Kidney epithelial cell (primary cell): ENCODE results near the gene CKAP5. TPM values are rescaled to one million over a fixed set of nuclear protein-coding genes. Genes with fewer than 3 reads are reported as not detected.
"Not testable (repeated sequence)": the region's sequence is repeated elsewhere in the genome, so short reads cannot be mapped to it uniquely, and the experiment has no call there.

ENCODE experiments used
- DNase-seq: peaks from one replicate; pipeline ENCODE4 v3.0.0-alpha.2; 2010; ENCODE audit warnings: low read depth
- H3K27me3 ChIP-seq: 2 replicates; pipeline ENCODE4 v1.6.0; 2011; ENCODE audit warnings: low read length; ENCODE audit not compliant: control insufficient read depth, insufficient read depth
- H3K36me3 ChIP-seq: 2 replicates; pipeline ENCODE4 v1.5.1; 2011; ENCODE audit warnings: low read length; ENCODE audit not compliant: control insufficient read depth, insufficient read depth
- H3K4me3 ChIP-seq: 2 replicates; pipeline ENCODE4 v1.5.1; 2011; ENCODE audit warnings: low read depth, mild to moderate bottlenecking, control low read depth, low read length
- total RNA-seq: library from RNA; depleted of rRNA; stranded (reverse); fragments of >200 nt; gene quantifications from 2 replicates; pipeline ENCODE4 v1.2.3, GENCODE V29; 2015
- TF ChIP-seq, protein P1 (sequence below): IDR thresholded peaks from 2 replicates; pipeline ENCODE4 v1.5.1; 2011; ENCODE audit warnings: mild to moderate bottlenecking, moderate library complexity, low read length, control low read depth, inconsistent platforms; ENCODE audit not compliant: insufficient read depth, poor library complexity, severe bottlenecking

CKAP5 gene
- total RNA-seq, 1 donor from 2014 or later = 44.6 TPM

DNA sequence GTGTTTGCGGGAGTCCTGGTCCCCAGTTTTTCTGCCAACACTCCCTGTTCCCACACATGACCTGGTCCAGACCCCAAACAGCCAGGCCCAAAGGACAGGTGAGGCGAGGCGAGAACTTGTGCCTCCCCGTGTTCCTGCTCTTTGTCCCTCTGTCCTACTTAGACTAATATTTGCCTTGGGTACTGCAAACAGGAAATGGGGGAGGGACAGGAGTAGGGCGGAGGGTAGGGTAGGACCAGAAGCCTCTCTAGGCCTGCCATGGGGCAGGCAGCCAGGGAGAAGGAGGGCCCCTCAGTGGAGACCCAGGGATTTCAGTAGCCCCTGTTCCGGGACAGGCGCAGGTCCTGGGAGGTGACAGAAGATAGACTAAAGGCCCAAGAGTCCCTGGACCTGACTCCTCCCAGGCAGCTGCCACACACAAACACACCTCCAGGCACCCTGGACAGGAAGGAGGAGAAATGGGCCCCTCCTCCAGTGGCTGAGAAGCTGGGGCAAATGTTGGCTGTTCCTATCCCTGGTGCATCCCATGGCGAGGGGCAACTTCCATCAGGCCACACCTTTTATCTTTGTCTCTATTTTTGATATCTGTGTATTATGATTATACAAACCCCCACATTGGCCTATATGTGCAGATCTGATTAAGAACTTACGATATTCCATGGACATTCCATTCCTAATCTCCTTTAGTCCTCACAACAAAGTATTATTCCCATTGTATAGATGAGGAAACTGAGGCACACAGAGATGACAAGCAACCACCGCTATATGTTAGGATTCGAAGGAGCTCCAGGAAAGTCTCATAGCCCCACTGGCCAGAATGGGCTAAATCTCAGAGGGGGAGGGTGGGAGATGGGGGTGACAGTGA lies 127.7 kb downstream of the CKAP5 start:
- Histone ChIP-seq H3K4me3 (no peak overlapping the region), H3K36me3 (no peaks in the 10 kb centered on the region), H3K27me3 (no peaks in the 10 kb centered on the region)
- no peak for DNase-seq
- TF ChIP-seq, protein P1, sequence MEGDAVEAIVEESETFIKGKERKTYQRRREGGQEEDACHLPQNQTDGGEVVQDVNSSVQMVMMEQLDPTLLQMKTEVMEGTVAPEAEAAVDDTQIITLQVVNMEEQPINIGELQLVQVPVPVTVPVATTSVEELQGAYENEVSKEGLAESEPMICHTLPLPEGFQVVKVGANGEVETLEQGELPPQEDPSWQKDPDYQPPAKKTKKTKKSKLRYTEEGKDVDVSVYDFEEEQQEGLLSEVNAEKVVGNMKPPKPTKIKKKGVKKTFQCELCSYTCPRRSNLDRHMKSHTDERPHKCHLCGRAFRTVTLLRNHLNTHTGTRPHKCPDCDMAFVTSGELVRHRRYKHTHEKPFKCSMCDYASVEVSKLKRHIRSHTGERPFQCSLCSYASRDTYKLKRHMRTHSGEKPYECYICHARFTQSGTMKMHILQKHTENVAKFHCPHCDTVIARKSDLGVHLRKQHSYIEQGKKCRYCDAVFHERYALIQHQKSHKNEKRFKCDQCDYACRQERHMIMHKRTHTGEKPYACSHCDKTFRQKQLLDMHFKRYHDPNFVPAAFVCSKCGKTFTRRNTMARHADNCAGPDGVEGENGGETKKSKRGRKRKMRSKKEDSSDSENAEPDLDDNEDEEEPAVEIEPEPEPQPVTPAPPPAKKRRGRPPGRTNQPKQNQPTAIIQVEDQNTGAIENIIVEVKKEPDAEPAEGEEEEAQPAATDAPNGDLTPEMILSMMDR = no peak

DNA sequence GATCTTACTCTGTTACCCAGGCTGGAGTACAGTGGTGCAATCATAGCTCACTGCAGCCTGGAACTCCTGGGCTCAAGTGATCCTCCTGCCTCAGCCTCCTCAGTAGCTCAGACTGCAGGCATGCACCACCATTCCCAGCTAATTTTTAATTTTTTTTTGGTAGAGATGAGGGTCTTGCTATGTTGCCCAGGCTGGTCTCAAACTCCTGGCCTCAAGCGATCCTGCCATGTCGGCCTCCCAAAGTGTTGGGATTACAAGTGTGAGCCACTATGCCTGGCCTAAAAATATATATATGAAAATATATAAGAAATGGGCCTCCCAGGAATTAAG lies 128.3 kb downstream of the CKAP5 start:
- H3K27me3 ChIP-seq, DNase-seq, H3K36me3 ChIP-seq, H3K4me3 ChIP-seq: not testable (repeated sequence)

DNA sequence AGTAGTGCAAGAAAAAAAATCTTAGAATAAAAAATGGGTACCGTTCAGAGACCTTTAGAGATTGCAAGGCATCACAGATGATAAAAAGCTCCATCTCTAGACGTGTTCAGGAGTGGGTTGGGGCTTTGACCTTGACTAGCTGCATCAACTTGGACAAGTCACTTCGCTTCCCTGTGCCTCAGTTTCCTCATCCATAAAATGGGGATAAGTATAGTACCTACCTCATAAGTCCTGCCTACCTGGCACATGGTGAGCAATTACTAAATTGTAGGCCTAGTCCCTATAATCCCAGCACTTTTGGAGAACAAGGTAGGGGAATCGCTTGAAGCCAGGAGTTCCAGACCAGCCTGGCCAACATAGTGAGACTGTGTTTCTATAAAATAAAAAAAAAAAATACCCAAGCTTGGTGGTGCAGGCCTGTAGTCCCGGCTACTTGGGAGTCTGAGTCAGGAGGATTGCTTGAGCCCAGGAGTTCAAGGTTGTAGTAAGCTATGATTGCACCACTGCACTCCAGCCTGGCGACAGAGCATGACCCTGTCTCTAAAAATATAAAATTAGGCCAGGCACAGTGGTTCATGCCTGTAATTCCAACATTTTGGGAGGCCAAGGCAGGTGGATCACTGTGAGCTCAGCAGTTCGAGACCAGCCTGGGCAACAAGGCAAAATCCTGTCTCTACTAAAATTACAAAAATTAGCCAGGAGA lies 133.1 kb downstream of the CKAP5 start:
- no peak for DNase-seq
- no peaks in the 10 kb centered on the region for H3K36me3 ChIP-seq
- TF ChIP-seq, protein P1 = no peak

DNA sequence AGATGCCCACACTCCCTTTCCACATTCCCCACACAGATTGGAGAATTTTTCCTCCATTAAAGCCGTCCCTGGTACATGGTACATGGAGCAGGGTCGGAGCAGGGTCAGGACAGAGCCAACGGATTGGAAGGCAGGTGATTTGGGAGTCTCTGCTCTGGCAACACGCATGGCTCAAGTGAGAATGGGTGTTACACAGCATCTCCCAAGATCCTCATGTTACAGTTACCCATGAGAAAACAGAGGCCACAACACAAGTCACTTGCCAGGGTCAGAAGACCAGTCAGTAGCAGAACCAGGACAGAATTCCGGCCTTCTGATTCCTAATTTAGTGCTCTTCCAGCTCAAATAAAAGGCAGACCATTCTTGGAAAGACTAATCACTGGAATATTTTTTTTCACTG lies 134.8 kb downstream of the CKAP5 start:
- H3K36me3 ChIP-seq = no peaks in the 10 kb centered on the region
- no peak overlapping the region for H3K4me3 ChIP-seq
- no peak for DNase-seq
- no peaks in the 10 kb centered on the region for H3K27me3 ChIP-seq
- TF ChIP-seq, protein P1 = no peak

More for the DNA sequence above, 133.1 kb downstream of the CKAP5 start:
- H3K4me3 ChIP-seq = no peak overlapping the region
- H3K27me3 ChIP-seq = no peaks in the 10 kb centered on the region

DNA sequence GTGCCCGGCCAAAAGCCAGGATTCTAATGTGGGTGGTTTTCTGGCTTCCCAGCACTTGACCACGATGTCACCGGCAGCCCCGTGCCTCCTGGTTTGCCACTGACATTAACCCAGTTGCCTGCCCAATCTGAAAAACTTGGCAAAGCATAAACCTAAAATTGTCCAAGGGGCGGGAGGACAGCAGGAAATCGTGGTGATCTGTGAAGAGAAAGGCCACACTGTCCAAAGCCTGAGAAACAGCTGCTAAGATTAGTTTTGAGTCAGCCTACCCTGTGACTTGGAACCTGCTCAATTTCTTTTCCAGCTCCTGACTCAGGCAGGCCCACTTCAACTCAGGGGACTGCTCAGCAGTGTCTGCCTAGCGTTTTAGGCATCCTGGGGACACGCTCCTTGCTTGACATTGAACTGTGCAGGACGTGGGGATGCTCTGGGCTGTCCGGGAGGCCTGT lies 135.2 kb downstream of the CKAP5 start:
- peak; percentile 53 for DNase-seq
- H3K27me3 ChIP-seq = no peaks in the 10 kb centered on the region
- no peaks in the 10 kb centered on the region for H3K36me3 ChIP-seq
- H3K4me3 ChIP-seq = no peak overlapping the region
- TF ChIP-seq, protein P1 = no peak

DNA sequence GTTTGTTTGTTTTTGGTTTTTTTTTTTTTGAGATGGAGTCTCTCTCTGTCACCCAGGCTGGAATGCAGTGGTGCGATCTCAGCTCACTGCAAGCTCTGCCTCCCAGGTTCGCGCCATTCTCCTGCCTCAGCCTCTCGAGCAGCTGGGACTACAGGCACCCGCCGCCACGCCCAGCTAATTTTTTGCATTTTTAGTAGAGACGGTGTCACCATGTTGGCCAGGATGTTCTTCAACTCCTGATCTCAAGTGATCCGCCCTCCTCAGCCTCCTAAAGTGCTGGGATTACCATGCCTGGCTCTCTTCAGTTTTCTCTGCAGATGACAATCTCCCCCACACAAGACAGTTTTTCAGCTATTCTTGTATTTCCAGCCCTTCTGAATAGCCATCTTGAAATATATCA lies 136.7 kb downstream of the CKAP5 start:
- DNase-seq, H3K27me3 ChIP-seq, H3K4me3 ChIP-seq, H3K36me3 ChIP-seq: not testable (repeated sequence)
